A673 (cell line): ENCODE results near the gene ARRDC2. TPM values are rescaled to one million over a fixed set of nuclear protein-coding genes. Genes with fewer than 3 reads are reported as not detected.

Experiments
- BruUV-seq: library from RNA; stranded (reverse); fragments of 400-500 nt; replicated peaks from 2 replicates; lab custom pipeline; 2021; lab: Mats Ljungman, UMichigan
- CTCF ChIA-PET: fragments of 300-600 bp; sonication (Branson Sonifier 250); formaldehyde crosslinking; loops from one replicate; lab custom pipeline; 2022; ENCODE audit warnings: antibody characterized with exemption; lab: Charles Lee
- POLR2A ChIA-PET: fragments of 300-600 bp; sonication (Branson Sonifier 250); formaldehyde crosslinking; loops from one replicate; lab custom pipeline; 2022; ENCODE audit warnings: antibody characterized with exemption; ENCODE audit not compliant: low non-redundant PET; lab: Charles Lee
- DNase-seq: peaks from one replicate; pipeline ENCODE4 v3.0.0-alpha.2; 2015; ENCODE audit warnings: low spot score
- H3K27ac ChIP-seq: fragments of 200-600 bp; sonication (generic); 2 replicates; pipeline ENCODE4 v1.5.1; 2016; ENCODE audit warnings: mixed run types, low read depth, mild to moderate bottlenecking, mixed read lengths, antibody characterized with exemption, low read length; ENCODE audit not compliant: poor library complexity, severe bottlenecking
- H3K27me3 ChIP-seq: fragments of 200-600 bp; sonication (generic); replicated peaks from 2 replicates; pipeline ENCODE4 v1.6.1; 2017; ENCODE audit warnings: mixed run types, low read depth, mild to moderate bottlenecking, mixed read lengths, antibody characterized with exemption, low read length; ENCODE audit not compliant: insufficient read depth, poor library complexity
- H3K36me3 ChIP-seq: fragments of 200-600 bp; sonication (generic); 2 replicates; pipeline ENCODE4 v1.6.1; 2016; ENCODE audit warnings: mixed run types, mild to moderate bottlenecking, mixed read lengths, antibody characterized with exemption, low read length; ENCODE audit not compliant: insufficient read depth, poor library complexity, severe bottlenecking
- H3K4me1 ChIP-seq: fragments of 200-600 bp; sonication (generic); 2 replicates; pipeline ENCODE4 v1.6.1; 2017; ENCODE audit warnings: mixed run types, mild to moderate bottlenecking, mixed read lengths, antibody characterized with exemption, low read length; ENCODE audit not compliant: insufficient read depth, poor library complexity, severe bottlenecking
- H3K4me3 ChIP-seq: fragments of 200-600 bp; sonication (generic); 2 replicates; pipeline ENCODE4 v1.5.1; 2016; ENCODE audit warnings: low read depth, mixed run types, mild to moderate bottlenecking, mixed read lengths, low read length; ENCODE audit not compliant: poor library complexity, severe bottlenecking
- H3K9me3 ChIP-seq: fragments of 200-600 bp; sonication (generic); 2 replicates; pipeline ENCODE4 v1.6.1; 2016; ENCODE audit warnings: mixed run types, low read depth, mild to moderate bottlenecking, mixed read lengths, antibody characterized with exemption, low read length; ENCODE audit not compliant: poor library complexity, severe bottlenecking
- CTCF ChIP-seq: fragments of 300-800, 200-600 bp; sonication (generic); conservative IDR thresholded peaks from 2 replicates; pipeline ENCODE4 v1.5.1; 2017; ENCODE audit warnings: low read depth, mild to moderate bottlenecking, antibody characterized with exemption, low read length, moderate library complexity, mixed read lengths
- EZH2 ChIP-seq: fragments of 200-600 bp; sonication (generic); IDR thresholded peaks from 2 replicates; pipeline ENCODE4 v1.6.1; 2017; ENCODE audit warnings: borderline replicate concordance, low read depth, mild to moderate bottlenecking, mixed read lengths, antibody characterized with exemption, low read length; ENCODE audit not compliant: poor library complexity, severe bottlenecking
- intact Hi-C: fragments of 100-400 bp; cut with micrococcal nuclease; formaldehyde crosslinking; loops from one replicate; pipeline ENCODE4 v1.10.0; 2022; ENCODE audit not compliant: unreplicated experiment
- total RNA-seq: library from RNA; stranded (reverse); gene quantifications from 2 replicates; pipeline ENCODE4 v1.2.3, GENCODE V29; 2021

Gene ARRDC2
- total RNA-seq, 1 experiment from 2014 or later: 11.7 TPM

GRCh38 chr19:18053576-18054219, 45.7 kb downstream of the ARRDC2 start:
- POLR2A ChIA-PET: no interaction called here
- Histone ChIP-seq H3K4me3 (no peak overlapping the region), H3K36me3 (no peaks in the 10 kb centered on the region), H3K4me1 (peaks cover 6% of the 10 kb centered on the region), H3K9me3 (no peaks in the 10 kb centered on the region), H3K27ac (no peak overlapping the region), H3K27me3 (no peaks in the 10 kb centered on the region)
- BruUV-seq: no TSS peak
- CTCF ChIA-PET: no interaction called here
- TF ChIP-seq EZH2: no peak
- no peak for TF ChIP-seq CTCF
- no peak for DNase-seq
- intact Hi-C loops: loop anchor here (2.0 kb wide), 1 partner anchor 109 kb away; no protein-coding TSS in a partner anchor

- no peaks in the 10 kb centered on the region for H3K27me3 ChIP-seq
These were observed 48.0 kb downstream of the ARRDC2 start for GRCh38 chr19:18055967-18056366.

GRCh38 chr19:18057557-18057956, 49.6 kb downstream of the ARRDC2 start:
- no TSS peak for BruUV-seq
- Histone ChIP-seq H3K9me3 (no peaks in the 10 kb centered on the region), H3K36me3 (no peaks in the 10 kb centered on the region), H3K27ac (no peak overlapping the region), H3K4me3 (no peak overlapping the region), H3K27me3 (no peaks in the 10 kb centered on the region), H3K4me1 (peaks cover 6% of the 10 kb centered on the region)
- ChIA-PET POLR2A (no interaction called here), CTCF (interaction anchor here (0.6 to 1.1 kb wide), 5 partner anchors 26 to 119 kb away, joined by 3 to 10 read pairs (median 4); partner anchors contain the start of gene ARRDC2)
- intact Hi-C loops: no loop called here
- no peak for DNase-seq
- TF ChIP-seq CTCF (no peak), EZH2 (no peak)

More at GRCh38 chr19:18055967-18056366, 48.0 kb downstream of the ARRDC2 start:
- ChIA-PET POLR2A (interaction anchor here (0.7 kb wide), 1 partner anchor 117 kb away, joined by 14 read pairs; no protein-coding TSS in a partner anchor), CTCF (interaction anchor here (0.6 kb wide), 2 partner anchors 39 to 48 kb away, joined by 3 read pairs; partner anchors contain the start of gene ARRDC2)
- peaks cover 6% of the 10 kb centered on the region for H3K4me1 ChIP-seq
- no peak overlapping the region for H3K4me3 ChIP-seq
- intact Hi-C loops: loop anchor here (2.0 kb wide), 1 partner anchor 111 kb away; no protein-coding TSS in a partner anchor
- H3K9me3 ChIP-seq: no peaks in the 10 kb centered on the region
- no peak for TF ChIP-seq CTCF
- TF ChIP-seq EZH2: no peak
- no TSS peak for BruUV-seq
- no peak overlapping the region for H3K27ac ChIP-seq
- no peaks in the 10 kb centered on the region for H3K36me3 ChIP-seq
- no peak for DNase-seq
